Measurements from ENCODE around the gene ARL13B. TPM values are rescaled to one million over a fixed set of nuclear protein-coding genes. Genes with fewer than 3 reads are reported as not detected.

The ARL13B gene
- total RNA-seq, 2 donors from 2014 or later = 6.4 to 10.7 TPM

- Histone ChIP-seq H3K9me3 (no peaks in the 10 kb centered on the region), H3K27me3 (replicated peaks; ENCODE audit: insufficient read depth) (no peaks in the 10 kb centered on the region), H3K27ac (no peak overlapping the region), H3K36me3 (no peaks in the 10 kb centered on the region), H3K4me1 (replicated peaks) (no peaks in the 10 kb centered on the region), H3K4me3 (no peak overlapping the region)
- WGBS = 66% methylated on average over 2 of the region's 2 CpGs
- intact Hi-C loops (cut with DNase I) = no loop called here
- DNase-seq (ENCODE audit: low spot score) = no peak
- no peak for TF ChIP-seq POLR2A (IDR thresholded peaks at IDR 0.05)
- TF ChIP-seq POLR2AphosphoS5 (IDR thresholded peaks at IDR 0.05) = no peak
- TF ChIP-seq CTCF (IDR thresholded peaks at IDR 0.05) = no peak
These were observed 28.3 kb downstream of the ARL13B start for GRCh38 chr3:94008253-94008652.

DNA sequence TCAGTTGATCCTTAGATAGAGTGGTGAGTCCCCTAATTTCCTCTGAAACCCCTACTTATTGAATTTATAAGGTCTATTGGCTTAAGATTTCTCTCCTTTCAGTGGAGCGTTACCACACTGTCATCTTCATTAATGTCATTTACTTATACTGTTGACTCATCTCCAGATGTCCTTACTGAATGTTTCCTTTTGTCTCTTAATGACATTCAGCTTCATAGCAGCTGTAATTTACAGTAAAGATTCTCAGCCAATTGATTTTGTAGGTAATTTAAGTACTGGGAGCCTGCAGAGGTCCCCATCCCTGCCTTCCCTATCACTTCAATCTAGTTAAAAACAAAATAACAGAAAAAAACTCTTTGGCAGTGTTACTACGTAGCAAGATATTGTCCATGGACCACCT lies 29.7 kb downstream of the ARL13B start:
- intact Hi-C loops (cut with DNase I) = no loop called here
- Histone ChIP-seq H3K4me1 (replicated peaks) (no peaks in the 10 kb centered on the region), H3K36me3 (no peaks in the 10 kb centered on the region), H3K27me3 (replicated peaks; ENCODE audit: insufficient read depth) (no peaks in the 10 kb centered on the region), H3K4me3 (no peak overlapping the region), H3K27ac (no peak overlapping the region), H3K9me3 (no peaks in the 10 kb centered on the region)
- 89% methylated on average over 2 of the region's 2 CpGs for WGBS
- TF ChIP-seq CTCF (IDR thresholded peaks at IDR 0.05) (no peak), POLR2A (IDR thresholded peaks at IDR 0.05) (no peak), POLR2AphosphoS5 (IDR thresholded peaks at IDR 0.05) (no peak)
- no peak for DNase-seq (ENCODE audit: low spot score)

DNA sequence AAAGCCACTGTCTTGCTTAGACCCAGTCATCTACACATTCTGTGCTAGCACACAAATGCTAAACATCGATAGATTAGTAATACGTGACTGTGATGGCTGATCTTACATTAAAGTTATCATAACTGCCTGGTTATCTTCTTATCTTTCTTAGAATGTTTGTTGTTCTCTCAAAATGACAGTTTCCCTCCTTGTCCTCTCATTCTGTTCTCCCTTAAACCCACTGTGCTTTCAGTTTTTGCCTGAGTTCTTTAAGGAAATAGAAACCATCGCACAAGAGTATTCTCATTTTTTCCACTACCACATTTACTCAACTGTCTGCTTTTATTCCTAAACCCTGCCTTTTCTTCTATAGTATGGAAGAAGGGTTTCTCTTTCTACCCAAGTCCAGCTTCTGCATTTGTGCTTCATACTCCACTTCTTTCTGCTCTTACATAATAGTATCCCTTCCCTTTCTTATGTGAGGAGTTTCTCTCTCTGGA lies 31.3 kb downstream of the ARL13B start:
- intact Hi-C loops (cut with DNase I) = no loop called here
- 78% methylated on average over 3 of the region's 3 CpGs for WGBS
- H3K4me1 ChIP-seq (replicated peaks) = no peaks in the 10 kb centered on the region
- no peaks in the 10 kb centered on the region for H3K27me3 ChIP-seq (replicated peaks; ENCODE audit: insufficient read depth)
- TF ChIP-seq CTCF (IDR thresholded peaks at IDR 0.05) (no peak), POLR2A (IDR thresholded peaks at IDR 0.05) (no peak), POLR2AphosphoS5 (IDR thresholded peaks at IDR 0.05) (no peak)
- DNase-seq (ENCODE audit: low spot score) = no peak
- no peaks in the 10 kb centered on the region for H3K36me3 ChIP-seq
- no peak overlapping the region for H3K4me3 ChIP-seq
- no peaks in the 10 kb centered on the region for H3K9me3 ChIP-seq
- no peak overlapping the region for H3K27ac ChIP-seq

- Histone ChIP-seq H3K4me1 (replicated peaks) (no peaks in the 10 kb centered on the region), H3K4me3 (no peak overlapping the region), H3K27me3 (replicated peaks; ENCODE audit: insufficient read depth) (no peaks in the 10 kb centered on the region), H3K36me3 (no peaks in the 10 kb centered on the region), H3K9me3 (no peaks in the 10 kb centered on the region), H3K27ac (no peak overlapping the region)
- DNase-seq (ENCODE audit: low spot score) = no peak
- WGBS = 87% methylated on average over 1 of the region's 1 CpG
- TF ChIP-seq CTCF (IDR thresholded peaks at IDR 0.05) = no peak
- no peak for TF ChIP-seq POLR2AphosphoS5 (IDR thresholded peaks at IDR 0.05)
- no peak for TF ChIP-seq POLR2A (IDR thresholded peaks at IDR 0.05)
- intact Hi-C loops (cut with DNase I) = no loop called here
These were observed 32.2 kb downstream of the ARL13B start for GRCh38 chr3:94012185-94012584.

- intact Hi-C loops (cut with DNase I) = no loop called here
- DNase-seq (ENCODE audit: low spot score) = no peak
- no peak for TF ChIP-seq CTCF (IDR thresholded peaks at IDR 0.05)
- TF ChIP-seq POLR2A (IDR thresholded peaks at IDR 0.05) = no peak
- no peak for TF ChIP-seq POLR2AphosphoS5 (IDR thresholded peaks at IDR 0.05)
- Histone ChIP-seq H3K4me1 (replicated peaks) (no peaks in the 10 kb centered on the region), H3K27me3 (replicated peaks; ENCODE audit: insufficient read depth) (no peaks in the 10 kb centered on the region), H3K4me3 (no peak overlapping the region), H3K36me3 (no peaks in the 10 kb centered on the region), H3K9me3 (no peaks in the 10 kb centered on the region), H3K27ac (no peak overlapping the region)
- 91% methylated on average over 1 of the region's 1 CpG for WGBS
These were observed 35.1 kb downstream of the ARL13B start for GRCh38 chr3:94015025-94015424.

All from prostate gland (tissue), 2 donors.